Measurements from ENCODE around the gene CDC25C.
"Not testable (repeated sequence)": the region's sequence is repeated elsewhere in the genome, so short reads cannot be mapped to it uniquely, and the experiment has no call there.

CDC25C gene

GRCh38 chr5:138252944-138253343 lies 78.7 kb downstream of the CDC25C start:
- H3K4me3 ChIP-seq (ENCODE audit: low read length), result no peak overlapping the region
- TF ChIP-seq CTCF (IDR thresholded peaks at IDR 0.05; ENCODE audit: insufficient read depth, low read depth, low read length, missing control alignments), result no peak
- no peak for DNase-seq (ENCODE audit: low read depth)

DNA sequence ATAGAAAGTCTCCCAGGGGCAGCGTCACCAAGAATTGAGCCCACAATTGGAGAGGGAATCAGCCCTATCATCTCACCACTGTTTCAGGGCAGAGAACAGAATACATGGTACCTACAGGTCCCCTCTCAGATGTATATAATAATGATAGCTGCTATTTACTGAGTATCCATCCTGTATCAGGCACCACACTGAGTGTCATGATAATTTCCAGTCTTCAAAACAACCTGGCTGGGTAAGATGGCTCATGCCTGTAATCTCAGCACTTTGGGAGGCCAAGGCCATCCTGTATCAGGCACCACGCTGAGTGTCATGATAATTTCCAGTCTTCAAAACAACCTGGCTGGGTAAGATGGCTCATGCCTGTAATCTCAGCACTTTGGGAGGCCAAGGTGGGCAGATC lies 83.8 kb downstream of the CDC25C start:
- not testable (repeated sequence) for H3K4me3 ChIP-seq (ENCODE audit: low read length); DNase-seq (ENCODE audit: low read depth)

DNA sequence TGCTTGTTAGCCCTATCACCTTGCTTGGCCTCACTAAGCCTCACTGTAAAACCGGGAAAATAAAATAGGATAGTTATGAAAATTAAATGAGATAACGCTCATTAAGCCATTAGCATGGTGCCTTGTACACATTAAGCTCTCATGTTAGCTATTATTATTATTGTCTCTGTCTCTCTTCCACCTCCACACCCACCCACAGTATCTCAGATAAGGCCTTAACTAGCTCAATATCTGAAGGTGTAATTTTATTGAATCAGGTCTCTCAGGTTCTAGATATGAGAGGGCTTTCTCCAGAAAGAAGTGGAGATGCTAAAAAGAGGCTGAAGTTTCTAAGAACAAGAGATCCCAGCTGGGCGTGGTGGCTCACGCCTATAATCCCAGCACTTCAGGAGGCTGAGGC lies 84.8 kb downstream of the CDC25C start:
- H3K4me3 ChIP-seq (ENCODE audit: low read length), result no peak overlapping the region
- no peak for TF ChIP-seq CTCF (IDR thresholded peaks at IDR 0.05; ENCODE audit: insufficient read depth, low read depth, low read length, missing control alignments)
- no peak for DNase-seq (ENCODE audit: low read depth)

DNA sequence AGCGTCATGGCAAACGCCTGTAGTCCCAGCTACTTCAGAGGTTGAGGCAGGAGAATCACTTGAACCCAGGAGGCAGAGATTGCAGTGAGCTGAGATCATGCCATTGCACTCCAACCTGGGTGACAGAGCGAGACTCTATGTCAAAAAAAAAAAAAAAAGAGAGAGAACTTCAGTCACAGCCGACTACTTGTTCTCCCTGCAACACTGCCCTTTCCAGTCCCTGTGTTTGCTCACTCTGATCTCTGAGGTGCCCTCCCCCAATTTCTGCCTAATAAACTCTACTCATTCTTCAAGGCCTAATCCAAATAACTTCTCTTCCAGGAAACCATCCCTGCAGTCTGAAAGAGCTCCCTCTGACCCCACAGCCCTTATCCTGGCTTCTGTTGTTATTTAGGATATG lies 85.3 kb downstream of the CDC25C start:
- DNase-seq (ENCODE audit: low read depth), result no peak
- TF ChIP-seq CTCF (IDR thresholded peaks at IDR 0.05; ENCODE audit: insufficient read depth, low read depth, low read length, missing control alignments), result no peak
- H3K4me3 ChIP-seq (ENCODE audit: low read length), result no peak overlapping the region

DNA sequence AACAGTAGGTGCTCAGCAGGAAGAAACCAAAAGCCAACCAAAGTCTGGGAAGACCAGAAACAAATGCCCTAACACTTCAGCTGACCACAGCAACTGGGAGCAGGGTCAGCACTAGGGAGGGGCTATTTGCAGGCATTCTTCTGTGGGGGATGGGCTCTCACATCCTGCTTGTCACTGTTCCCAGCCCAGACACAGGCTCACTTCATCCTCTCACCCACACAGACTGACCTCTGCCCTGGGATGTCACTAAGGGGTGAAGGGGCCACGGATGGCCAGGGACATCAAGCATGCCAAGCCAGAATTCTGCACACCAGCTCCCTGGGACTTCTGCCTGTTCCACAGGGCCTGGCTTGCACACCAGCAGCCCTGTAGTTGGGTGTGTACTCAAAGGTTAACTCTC lies 85.9 kb downstream of the CDC25C start:
- no peak overlapping the region for H3K4me3 ChIP-seq (ENCODE audit: low read length)
- TF ChIP-seq CTCF (IDR thresholded peaks at IDR 0.05; ENCODE audit: insufficient read depth, low read depth, low read length, missing control alignments), result no peak

GRCh38 chr5:138243794-138244193 lies 87.8 kb downstream of the CDC25C start:
- H3K4me3 ChIP-seq (ENCODE audit: low read length), result no peak overlapping the region
- no peak for DNase-seq (ENCODE audit: low read depth)
- no peak for TF ChIP-seq CTCF (IDR thresholded peaks at IDR 0.05; ENCODE audit: insufficient read depth, low read depth, low read length, missing control alignments)

More for the DNA sequence above, 85.9 kb downstream of the CDC25C start:
- no peak for DNase-seq (ENCODE audit: low read depth)

DNA sequence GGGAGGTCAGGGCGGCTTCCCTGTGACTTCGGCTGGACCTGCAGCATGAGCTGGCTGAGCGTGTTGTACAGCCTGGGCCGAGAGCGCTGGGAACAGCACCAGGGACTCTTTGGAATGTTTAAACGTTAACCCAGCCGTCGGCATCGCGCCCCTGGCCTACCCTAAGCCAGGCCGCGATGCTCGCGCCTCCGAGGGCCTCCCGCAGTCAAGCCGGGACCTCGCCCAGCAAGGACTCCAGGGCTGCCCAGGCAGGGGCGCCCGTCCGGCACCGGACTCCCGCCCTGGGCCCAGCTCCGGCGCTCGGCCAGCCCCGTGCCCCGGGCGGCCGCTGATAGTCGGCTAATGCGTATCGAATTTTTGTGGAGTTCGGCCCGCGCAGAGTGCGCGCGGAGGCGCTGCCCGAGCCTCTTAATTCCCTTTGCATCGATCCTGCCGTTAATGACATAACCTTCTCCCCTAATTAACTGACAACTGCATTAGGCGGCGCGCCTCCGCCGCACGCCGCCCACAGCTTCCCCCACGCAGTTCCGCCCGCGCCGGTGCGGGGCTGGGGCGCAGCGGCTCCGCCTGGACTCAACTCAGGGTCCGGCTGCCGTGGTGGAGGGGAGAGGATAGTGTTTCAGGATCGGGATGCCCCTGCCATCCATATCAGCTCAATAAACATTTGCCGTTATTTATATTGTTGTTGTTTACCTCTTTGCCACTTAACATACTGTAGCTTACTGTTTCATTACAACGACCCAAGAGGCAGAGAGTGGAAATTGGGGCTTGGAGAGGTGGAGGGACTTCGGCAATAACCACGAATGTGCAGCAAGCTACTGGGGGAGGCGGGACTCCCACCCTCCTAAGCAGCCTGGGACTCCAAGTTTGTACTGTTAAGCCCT lies 89.7 kb downstream of the CDC25C start:
- TF ChIP-seq CTCF (IDR thresholded peaks at IDR 0.05; ENCODE audit: insufficient read depth, low read depth, low read length, missing control alignments), result no peak
- peak overlapping the region; percentile 27 for H3K4me3 ChIP-seq (ENCODE audit: low read length)
- no peak for DNase-seq (ENCODE audit: low read depth)

All from epithelial cell of esophagus (primary cell).